SK-N-SH (cell line): ENCODE data around the gene CPVL. TPM values are rescaled to one million over a fixed set of nuclear protein-coding genes. Genes with fewer than 3 reads are reported as not detected.

Experiments
- CTCF ChIA-PET: fragments of 300-600, 350-600 bp; formaldehyde crosslinking; extraction: SDS; loops from one replicate; lab custom pipeline; 2021; lab: Yijun Ruan, JAX
- POLR2A ChIA-PET: fragments of 350-600 bp; sonication (Branson Sonifier 250); formaldehyde crosslinking; extraction: SDS; loops from one replicate; lab custom pipeline; 2020; ENCODE audit warnings: antibody characterized with exemption, inconsistent platforms; lab: Yijun Ruan, JAX
- DNase-seq: peaks from one replicate; pipeline ENCODE4 v3.0.0; 2012
- H2AFZ ChIP-seq: fragments of 200-600 bp; sonication (generic); 2 replicates; pipeline ENCODE4 v1.8.1; 2016; ENCODE audit warnings: antibody characterized with exemption, mild to moderate bottlenecking, low read depth
- H3F3A ChIP-seq: fragments of 200-600 bp; sonication (generic); replicated peaks from 2 replicates; pipeline ENCODE3; 2016; ENCODE audit warnings: antibody characterized with exemption, mild to moderate bottlenecking; ENCODE audit not compliant: insufficient read depth
- H3K27ac ChIP-seq, 2 experiments: fragments of 200-500 bp in 1 of 2; fragments of 200-600 bp in 1 of 2; sonication (Bioruptor generic) in 1 of 2; sonication (generic), shearing (Covaris generic) in 1 of 2; 2 replicates each; pipeline versions ENCODE4 v1.5.1 to v1.6.1; 2014 to 2016; ENCODE audit warnings: low read depth in 2 of 2, inconsistent platforms in 1 of 2, low read length in 1 of 2, mild to moderate bottlenecking in 1 of 2, mixed read lengths in 1 of 2
- H3K27me3 ChIP-seq: fragments of 200-600 bp; sonication (generic), shearing (Covaris generic); 2 replicates; pipeline ENCODE4 v1.6.1; 2016; ENCODE audit warnings: mixed run types; ENCODE audit not compliant: insufficient read depth
- H3K36me3 ChIP-seq, 2 experiments: fragments of 200-500 bp in 1 of 2; fragments of 200-600 bp in 1 of 2; sonication (Bioruptor generic) in 1 of 2; sonication (generic) in 1 of 2; replicated peaks in 1 of 2; 2 replicates each; pipeline versions ENCODE3 to v1.5.1; 2014 to 2016; ENCODE audit warnings: low read length in 1 of 2, mild to moderate bottlenecking in 1 of 2; ENCODE audit not compliant: insufficient read depth in 2 of 2, control insufficient read depth in 1 of 2
- H3K4me1 ChIP-seq, 2 experiments: fragments of 200-500 bp in 1 of 2; fragments of 200-600 bp in 1 of 2; sonication (Bioruptor generic) in 1 of 2; sonication (generic), shearing (Covaris generic) in 1 of 2; 2 replicates each; pipeline versions ENCODE4 v1.5.1 to v1.6.1; 2014 to 2016; ENCODE audit warnings: low read depth in 1 of 2, low read length in 1 of 2, mixed run types in 1 of 2; ENCODE audit not compliant: insufficient read depth in 2 of 2, control insufficient read depth in 1 of 2
- H3K4me2 ChIP-seq: fragments of 200-600 bp; sonication (generic), shearing (Covaris generic); 2 replicates; pipeline ENCODE4 v1.6.1; 2017; ENCODE audit warnings: mixed run types
- H3K4me3 ChIP-seq, 2 experiments: fragments of 200-500 bp in 1 of 2; fragments of 200-600 bp in 1 of 2; sonication (Bioruptor generic) in 1 of 2; sonication (generic), shearing (Covaris generic) in 1 of 2; 2 replicates each; pipeline versions ENCODE4 v1.5.1 to v1.8.1; 2014 to 2016; ENCODE audit warnings: low read depth in 2 of 2, inconsistent platforms in 1 of 2, low read length in 1 of 2, mild to moderate bottlenecking in 1 of 2, mixed read lengths in 1 of 2, moderate library complexity in 1 of 2
- H3K79me2 ChIP-seq: fragments of 200-600 bp; sonication (generic); 2 replicates; pipeline ENCODE4 v1.8.1; 2017; ENCODE audit warnings: mild to moderate bottlenecking; ENCODE audit not compliant: insufficient read depth
- H3K9ac ChIP-seq: fragments of 200-600 bp; sonication (generic); 2 replicates; pipeline ENCODE4 v1.6.1; 2017; ENCODE audit warnings: mixed run types
- H3K9me2 ChIP-seq: fragments of 200-600 bp; sonication (generic); 2 replicates; pipeline ENCODE4 v1.6.1; 2017; ENCODE audit warnings: mixed run types
- H3K9me3 ChIP-seq: fragments of 200-600 bp; sonication (generic); 2 replicates; pipeline ENCODE4 v1.6.1; 2017; ENCODE audit warnings: mixed run types, mild to moderate bottlenecking, moderate library complexity
- H4K20me1 ChIP-seq: fragments of 200-600 bp; sonication (generic); 2 replicates; pipeline ENCODE4 v1.6.1; 2017; ENCODE audit warnings: mild to moderate bottlenecking, mixed run types; ENCODE audit not compliant: insufficient read depth
- CHD2 ChIP-seq: fragments of 150-350 bp; IDR thresholded peaks from 2 replicates; pipeline ENCODE4 v1.6.1; 2018; ENCODE audit warnings: low read length; ENCODE audit not compliant: partially characterized antibody
- GABPA ChIP-seq: IDR thresholded peaks from 2 replicates; pipeline ENCODE4 v1.4.0; 2012; ENCODE audit warnings: low read depth, mild to moderate bottlenecking
- JUND ChIP-seq: IDR thresholded peaks from 2 replicates; pipeline ENCODE4 v1.4.0; 2012
- NFIC ChIP-seq: IDR thresholded peaks from 2 replicates; pipeline ENCODE4 v1.4.0; 2012; ENCODE audit warnings: borderline replicate concordance
- NRF1 ChIP-seq: IDR thresholded peaks from 2 replicates; pipeline ENCODE4 v1.6.1; 2012; ENCODE audit warnings: low read depth, mild to moderate bottlenecking, low read length
- PBX3 ChIP-seq: IDR thresholded peaks from 2 replicates; pipeline ENCODE4; 2012
- POLR2AphosphoS5 ChIP-seq: IDR thresholded peaks from 2 replicates; pipeline ENCODE4 v1.6.1; 2012; ENCODE audit warnings: low read depth, low read length
- RAD21 ChIP-seq: IDR thresholded peaks from 2 replicates; pipeline ENCODE4 v1.6.1; 2012; ENCODE audit warnings: mild to moderate bottlenecking, low read length
- RCOR1 ChIP-seq: fragments of 150-350 bp; IDR thresholded peaks from 2 replicates; pipeline ENCODE4 v1.6.1; 2017; ENCODE audit warnings: antibody characterized with exemption, low read length
- REST ChIP-seq: IDR thresholded peaks from 2 replicates; pipeline ENCODE4 v1.6.1; 2012; ENCODE audit warnings: mild to moderate bottlenecking, low read depth, low read length, moderate library complexity
- RXRA ChIP-seq: IDR thresholded peaks from 2 replicates; pipeline ENCODE4 v1.4.0; 2012; ENCODE audit warnings: low read depth, mild to moderate bottlenecking, borderline replicate concordance
- SMC3 ChIP-seq: IDR thresholded peaks from 2 replicates; pipeline ENCODE4 v1.6.1; 2012; ENCODE audit warnings: low read depth, low read length, improper control_type of control experiment
- YY1 ChIP-seq: IDR thresholded peaks from 2 replicates; pipeline ENCODE4 v1.4.0; 2012; ENCODE audit warnings: low read depth, mild to moderate bottlenecking
- ZBTB33 ChIP-seq: IDR thresholded peaks from 2 replicates; pipeline ENCODE4 v1.4.0; 2012; ENCODE audit warnings: low read depth, borderline replicate concordance
- WGBS: methylation state at CpG from one replicate; pipeline ENCODE4 v1.1.6; 2017; ENCODE audit warnings: low lambda C conversion rate; 5-methylcytosine and 5-hydroxymethylcytosine counted together
- polyA plus RNA-seq, 3 experiments: library from polyadenylated mRNA; depleted of rRNA; stranded (reverse); fragments of >200 nt; gene quantifications; 2 replicates each; pipeline ENCODE4 v1.2.3, GENCODE V29; 2012

CPVL gene
- polyA plus RNA-seq, 1 of the 3 experiments (the other 2 are of a cell fraction): not detected

- Histone ChIP-seq H3K27me3 (no peaks in the 10 kb centered on the region), H3K4me3 (no peak overlapping the region), H3K27ac (no peak overlapping the region), H3K9me2 (no peaks in the 10 kb centered on the region; the same call in 1 of the 2 replicates), H3K9ac (no peak overlapping the region), H3K4me2 (no peak overlapping the region), H3F3A (no peaks in the 10 kb centered on the region), H3K9me3 (peaks cover 6% of the 10 kb centered on the region; the same call in 1 of the 2 replicates), H3K36me3 (no peaks in the 10 kb centered on the region), H3K79me2 (no peaks in the 10 kb centered on the region), H4K20me1 (no peaks in the 10 kb centered on the region), H2AFZ (no peak overlapping the region), H3K4me1 (peaks cover 4 to 10% of the 10 kb centered on the region in 2 experiments; a peak in 2 of 4 replicates)
- CTCF ChIA-PET: no interaction called here
- 44% methylated on average over 5 of the region's 6 CpGs for WGBS
- POLR2A ChIA-PET: no interaction called here
- no peak for DNase-seq
- no peak for TF ChIP-seq CHD2
- no peak for TF ChIP-seq PBX3
- TF ChIP-seq NRF1: no peak
- TF ChIP-seq REST: no peak
- TF ChIP-seq RXRA: no peak
- no peak for TF ChIP-seq SMC3
- no peak for TF ChIP-seq POLR2AphosphoS5
- no peak for TF ChIP-seq YY1
- TF ChIP-seq JUND: no peak
- TF ChIP-seq RCOR1: no peak
- no peak for TF ChIP-seq GABPA
- no peak for TF ChIP-seq NFIC
- no peak for TF ChIP-seq ZBTB33
- TF ChIP-seq RAD21: no peak
Observed at GRCh38 chr7:29022291-29022988, 123.9 kb downstream of the CPVL start.
